Measurements from ENCODE around the gene ABI1. TPM values are rescaled to one million over a fixed set of nuclear protein-coding genes. Genes with fewer than 3 reads are reported as not detected.

Gene ABI1
- total RNA-seq, 1 experiment from 2014 or later = 36.9 TPM

GRCh38 chr10:26835025-26835424 is 25.7 kb downstream of the ABI1 start:
- Histone ChIP-seq H3T11ph (ENCODE audit: low read length) (no peak overlapping the region), H2AFZ (ENCODE audit: low read length) (no peak overlapping the region), H3K79me2 (ENCODE audit: insufficient read depth, low read length) (peaks cover 8% of the 10 kb centered on the region; the same call in 1 of the 2 replicates), H4K91ac (ENCODE audit: insufficient read length, low read depth, low read length) (no peak overlapping the region), H3K4ac (ENCODE audit: low read depth, low read length) (no peak overlapping the region), H2AK5ac (ENCODE audit: insufficient read length, low read length) (no peak overlapping the region), H4K5ac (ENCODE audit: insufficient read length, low read depth, low read length) (no peak overlapping the region), H3K27ac (ENCODE audit: insufficient read length, low read depth, low read length) (no peak overlapping the region), H3K14ac (ENCODE audit: insufficient read depth, low read length) (no peak overlapping the region), H3K9me3 (ENCODE audit: control insufficient read depth, low read depth, low read length) (no peaks in the 10 kb centered on the region), H2BK5ac (ENCODE audit: insufficient read length, low read length) (no peak overlapping the region), H4K8ac (replicated peaks; ENCODE audit: insufficient read length, low read depth, low read length) (no peak overlapping the region), H2BK20ac (ENCODE audit: low read depth, low read length, poor library complexity, severe bottlenecking) (no peak overlapping the region), H3K4me1 (ENCODE audit: insufficient read depth, low read length) (peaks cover 4% of the 10 kb centered on the region; the same call in 1 of the 2 replicates), H3K23me2 (ENCODE audit: insufficient read length, low read depth, low read length, poor library complexity, severe bottlenecking) (no peaks in the 10 kb centered on the region), H3K56ac (ENCODE audit: insufficient read length, low read depth, low read length) (no peak overlapping the region), H3K4me2 (ENCODE audit: insufficient read depth, insufficient read length, low read length) (no peak overlapping the region), H3K27me3 (ENCODE audit: insufficient read depth, low read length) (no peaks in the 10 kb centered on the region), H3K9ac (ENCODE audit: extremely low read depth, insufficient read length, low read length) (no peak overlapping the region), H2BK12ac (ENCODE audit: insufficient read length, low read depth, low read length) (no peak overlapping the region), H4K20me1 (ENCODE audit: control insufficient read depth, insufficient read depth, insufficient read length) (no peaks in the 10 kb centered on the region), H2BK120ac (ENCODE audit: low read depth, low read length, poor library complexity, severe bottlenecking) (no peak overlapping the region), H3K23ac (ENCODE audit: insufficient read length, low read depth, low read length) (no peak overlapping the region), H2BK15ac (ENCODE audit: low read depth, low read length) (no peak overlapping the region), H3K18ac (ENCODE audit: insufficient read length, low read depth, low read length) (no peak overlapping the region), H3K79me1 (ENCODE audit: insufficient read depth, low read depth, low read length, poor library complexity, severe bottlenecking) (peaks cover 12% of the 10 kb centered on the region)
- peaks cover 10 to 15% of the 10 kb centered on the region in 2 experiments for H3K4me1 Mint-ChIP-seq
- no peak overlapping the region for H3K4me3 Mint-ChIP-seq
- H3K9me3 Mint-ChIP-seq = no peaks in the 10 kb centered on the region; a peak in 2 of 5 replicates
- no peaks in the 10 kb centered on the region for H3K27me3 Mint-ChIP-seq (ENCODE audit: low read depth)
- WGBS (ENCODE audit: extremely low coverage, insufficient read length, low lambda C conversion rate) = no CpG with 5 or more reads among the region's 2 CpGs
- no peak for TF ChIP-seq CTCF (conservative IDR thresholded peaks at IDR 0.05)
- no peak overlapping the region for H3K27ac Mint-ChIP-seq
- DNase-seq = no peak
- peaks cover 2 to 11% (median 5%) of the 10 kb centered on the region in 3 experiments; a peak in 5 of 7 replicates for H3K36me3 Mint-ChIP-seq (ENCODE audit: insufficient read depth in 1 of 3, low read depth in 3 of 3)

Data from H9 (cell line).